Choroid plexus epithelial cell (primary cell): ENCODE data around the gene SCN1B.

ENCODE experiments used
- DNase-seq: peaks from one replicate; pipeline ENCODE4 v3.0.0-alpha.2; 2010; ENCODE audit warnings: low read depth
- H3K4me3 ChIP-seq: 2 replicates; pipeline ENCODE4 v1.5.1; 2011; ENCODE audit warnings: low read depth, mild to moderate bottlenecking, control low read depth, low read length, moderate library complexity
- TF ChIP-seq, protein P1 (sequence below): conservative IDR thresholded peaks from 2 replicates; pipeline ENCODE4 v1.5.1; 2011; ENCODE audit warnings: low read depth, mild to moderate bottlenecking, control low read depth, inconsistent platforms, low read length, moderate library complexity

The SCN1B gene

GRCh38 chr19:35061583-35062373, 31.5 kb downstream of the SCN1B start:
- no peak overlapping the region for H3K4me3 ChIP-seq
- TF ChIP-seq, protein P1, sequence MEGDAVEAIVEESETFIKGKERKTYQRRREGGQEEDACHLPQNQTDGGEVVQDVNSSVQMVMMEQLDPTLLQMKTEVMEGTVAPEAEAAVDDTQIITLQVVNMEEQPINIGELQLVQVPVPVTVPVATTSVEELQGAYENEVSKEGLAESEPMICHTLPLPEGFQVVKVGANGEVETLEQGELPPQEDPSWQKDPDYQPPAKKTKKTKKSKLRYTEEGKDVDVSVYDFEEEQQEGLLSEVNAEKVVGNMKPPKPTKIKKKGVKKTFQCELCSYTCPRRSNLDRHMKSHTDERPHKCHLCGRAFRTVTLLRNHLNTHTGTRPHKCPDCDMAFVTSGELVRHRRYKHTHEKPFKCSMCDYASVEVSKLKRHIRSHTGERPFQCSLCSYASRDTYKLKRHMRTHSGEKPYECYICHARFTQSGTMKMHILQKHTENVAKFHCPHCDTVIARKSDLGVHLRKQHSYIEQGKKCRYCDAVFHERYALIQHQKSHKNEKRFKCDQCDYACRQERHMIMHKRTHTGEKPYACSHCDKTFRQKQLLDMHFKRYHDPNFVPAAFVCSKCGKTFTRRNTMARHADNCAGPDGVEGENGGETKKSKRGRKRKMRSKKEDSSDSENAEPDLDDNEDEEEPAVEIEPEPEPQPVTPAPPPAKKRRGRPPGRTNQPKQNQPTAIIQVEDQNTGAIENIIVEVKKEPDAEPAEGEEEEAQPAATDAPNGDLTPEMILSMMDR, result no peak
- DNase-seq, result no peak

DNA sequence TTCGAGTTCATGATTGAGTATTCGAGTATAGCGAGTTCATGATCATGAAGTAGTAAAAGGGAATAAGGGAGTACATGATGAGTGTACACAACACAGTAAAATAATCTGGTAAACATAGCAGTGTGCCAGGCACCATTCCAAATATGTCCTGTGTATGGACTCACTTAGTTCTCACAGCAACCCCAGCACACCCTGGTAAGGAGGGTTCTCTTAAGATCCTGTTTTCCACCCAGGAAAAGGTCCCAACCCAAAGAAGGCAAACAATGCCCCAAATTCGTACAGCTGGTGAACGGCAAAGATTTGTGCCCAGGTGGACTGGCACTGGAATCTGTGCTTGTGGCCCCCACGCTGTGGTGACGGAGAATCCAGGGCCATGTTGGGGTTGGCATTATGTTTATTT, 32.7 kb downstream of the SCN1B start:
- no peak for DNase-seq
- no peak overlapping the region for H3K4me3 ChIP-seq
- TF ChIP-seq, protein P1, result no peak

DNA sequence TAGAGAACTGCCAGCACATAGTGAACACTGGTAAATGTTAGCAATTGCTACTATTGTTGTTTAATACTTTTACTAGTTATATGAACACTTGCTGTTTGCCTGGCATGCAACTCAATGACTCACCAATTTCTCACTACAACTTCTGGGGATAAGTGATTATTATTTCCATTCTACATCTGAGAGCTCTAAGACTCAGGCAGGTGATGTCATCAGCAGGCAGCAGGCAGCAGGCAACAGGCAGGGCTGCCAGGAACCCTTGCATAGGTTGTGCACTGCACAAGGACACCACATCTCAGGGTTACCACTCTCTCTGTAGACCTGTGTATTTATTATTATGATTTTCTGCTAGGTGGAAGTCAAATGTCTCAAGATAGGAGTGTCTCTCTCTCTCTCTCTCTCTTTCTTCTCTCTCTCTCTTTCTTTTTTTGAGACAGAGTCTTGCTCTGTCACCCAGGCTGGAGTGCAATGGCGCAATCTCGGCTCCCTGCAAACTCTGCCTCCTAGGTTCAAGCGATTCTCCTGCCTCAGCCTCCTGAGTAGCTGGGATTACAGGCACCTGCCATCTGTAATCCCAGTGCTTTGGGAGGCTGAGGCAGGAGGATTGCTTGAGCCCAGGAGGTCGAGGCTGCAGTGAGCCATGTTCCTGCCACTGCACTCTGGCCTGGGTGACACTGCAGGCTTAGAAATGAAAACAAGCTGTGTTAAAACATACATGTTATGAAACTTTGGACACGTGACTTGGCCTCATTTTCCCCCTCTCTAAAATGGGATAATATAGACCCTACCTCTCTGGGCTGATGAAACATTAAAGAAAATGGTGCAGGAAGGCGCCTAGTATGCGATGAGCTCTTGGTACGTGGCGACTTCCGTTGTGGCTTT, 33.9 kb downstream of the SCN1B start:
- TF ChIP-seq, protein P1, result no peak
- no peak overlapping the region for H3K4me3 ChIP-seq
- peak; percentile 75 for DNase-seq

- TF ChIP-seq, protein P1, result no peak
- H3K4me3 ChIP-seq, result no peak overlapping the region
- DNase-seq, result no peak
Observed at GRCh38 chr19:35065574-35065973, 35.3 kb downstream of the SCN1B start.

DNA sequence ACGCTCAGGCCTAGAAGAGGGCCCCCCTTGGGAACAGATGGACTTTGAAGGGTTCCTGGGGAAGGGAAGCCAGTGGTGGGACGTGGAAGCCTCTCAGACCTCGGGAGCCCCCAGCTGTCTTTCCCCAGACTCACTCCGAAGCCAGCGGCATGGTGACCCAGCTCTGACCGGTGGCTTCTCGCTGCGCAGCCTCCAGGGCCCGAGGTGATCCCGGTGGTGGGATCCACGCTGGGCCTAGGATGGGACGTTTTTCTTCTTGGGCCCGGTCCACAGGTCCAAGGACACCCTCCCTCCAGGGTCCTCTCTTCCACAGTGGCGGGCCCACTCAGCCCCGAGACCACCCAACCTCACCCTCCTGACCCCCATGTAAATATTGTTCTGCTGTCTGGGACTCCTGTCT, 35.9 kb downstream of the SCN1B start:
- TF ChIP-seq, protein P1, result no peak
- H3K4me3 ChIP-seq, result no peak overlapping the region
- no peak for DNase-seq

- peak; percentile 95 for DNase-seq
- no peak overlapping the region for H3K4me3 ChIP-seq
- TF ChIP-seq, protein P1, result peak; percentile 94
Observed at GRCh38 chr19:35066691-35067563, 36.7 kb downstream of the SCN1B start.
